Liver (tissue), 9 donors: ENCODE results near the gene AGPAT2. TPM values are rescaled to one million over a fixed set of nuclear protein-coding genes. Genes with fewer than 3 reads are reported as not detected.
A peak's percentile ranks its signal among the peaks of the same experiment; 100 is the strongest.

Source experiments
- DNase-seq: peaks from one replicate; pipeline ENCODE4 v3.0.0-alpha.2; 2017; ENCODE audit warnings: low spot score
- H3K27ac ChIP-seq, 2 donors: one replicate each; pipeline ENCODE4 v1.7.0; 2013; ENCODE audit warnings: inconsistent platforms in 2 of 2, low read length in 2 of 2, control low read depth in 1 of 2, low read depth in 1 of 2, mild to moderate bottlenecking in 1 of 2
- H3K27me3 ChIP-seq, 4 donors: one replicate each; pipeline versions ENCODE4 v1.6.1 to v1.7.0; 2013; ENCODE audit warnings: low read length in 3 of 4, inconsistent platforms in 1 of 4, mild to moderate bottlenecking in 1 of 4, moderate library complexity in 1 of 4; ENCODE audit not compliant: control insufficient read depth in 4 of 4, insufficient read depth in 4 of 4
- H3K36me3 ChIP-seq, 4 donors: one replicate each; pipeline versions ENCODE4 v1.6.1 to v1.7.0; 2013; ENCODE audit warnings: low read length in 3 of 4, mild to moderate bottlenecking in 3 of 4, low read depth in 1 of 4, moderate library complexity in 1 of 4; ENCODE audit not compliant: control insufficient read depth in 4 of 4, insufficient read depth in 3 of 4
- H3K4me1 ChIP-seq, 4 donors: one replicate each; pipeline versions ENCODE4 v1.6.1 to v1.7.0; 2013; ENCODE audit warnings: low read length in 3 of 4, mild to moderate bottlenecking in 3 of 4, moderate library complexity in 1 of 4; ENCODE audit not compliant: control insufficient read depth in 4 of 4, insufficient read depth in 4 of 4
- H3K4me3 ChIP-seq, 3 donors: one replicate each; pipeline versions ENCODE4 v1.6.1 to v1.7.0; 2013; ENCODE audit warnings: low read length in 3 of 3, control low read depth in 1 of 3, low read depth in 1 of 3, mild to moderate bottlenecking in 1 of 3
- H3K9ac ChIP-seq, 2 donors: one replicate each; pipeline ENCODE4 v1.7.0; 2013; ENCODE audit warnings: low read length in 2 of 2, mild to moderate bottlenecking in 2 of 2, moderate library complexity in 2 of 2, control low read depth in 1 of 2, low read depth in 1 of 2
- H3K9me3 ChIP-seq, 4 donors: one replicate each; pipeline versions ENCODE4 v1.6.1 to v1.7.0; 2013; ENCODE audit warnings: low read length in 3 of 4; ENCODE audit not compliant: control insufficient read depth in 4 of 4
- EGR1 ChIP-seq, 2 donors: IDR thresholded peaks; 2 replicates each; pipeline ENCODE4 v1.6.1; 2016 to 2018; ENCODE audit warnings: antibody characterized with exemption in 2 of 2, low read depth in 2 of 2
- FOXA1 ChIP-seq: IDR thresholded peaks from 2 replicates; pipeline ENCODE4 v1.6.1; 2016; ENCODE audit warnings: antibody characterized with exemption
- FOXA2 ChIP-seq: IDR thresholded peaks from 2 replicates; pipeline ENCODE4 v1.6.1; 2016; ENCODE audit warnings: antibody characterized with exemption
- HNF4A ChIP-seq, 2 donors: conservative IDR thresholded peaks; 2 replicates each; pipeline ENCODE4 v1.6.1; 2016; ENCODE audit warnings: antibody characterized with exemption in 2 of 2, mild to moderate bottlenecking in 2 of 2
- HNF4G ChIP-seq: IDR thresholded peaks from 2 replicates; pipeline ENCODE4 v1.6.1; 2016; ENCODE audit warnings: antibody characterized with exemption
- JUND ChIP-seq, 2 donors: IDR thresholded peaks; 2 replicates each; pipeline ENCODE4 v1.6.1; 2016; ENCODE audit warnings: antibody characterized with exemption in 2 of 2
- NR2F2 ChIP-seq: IDR thresholded peaks from 2 replicates; pipeline ENCODE4 v1.6.1; 2016; ENCODE audit warnings: antibody characterized with exemption
- RAD21 ChIP-seq, 2 donors: IDR thresholded peaks; 2 replicates each; pipeline ENCODE4 v1.6.1; 2016; ENCODE audit warnings: antibody characterized with exemption in 2 of 2, mild to moderate bottlenecking in 2 of 2
- RXRA ChIP-seq, 2 donors: IDR thresholded peaks; 2 replicates each; pipeline ENCODE4 v1.6.1; 2017 to 2018; ENCODE audit warnings: antibody characterized with exemption in 2 of 2, mild to moderate bottlenecking in 1 of 2
- SP1 ChIP-seq: IDR thresholded peaks from 2 replicates; pipeline ENCODE4 v1.6.1; 2018; ENCODE audit warnings: antibody characterized with exemption, mild to moderate bottlenecking
- TAF1 ChIP-seq: conservative IDR thresholded peaks from 2 replicates; pipeline ENCODE4 v1.6.1; 2016; ENCODE audit warnings: antibody characterized with exemption, mild to moderate bottlenecking
- YY1 ChIP-seq: IDR thresholded peaks from 2 replicates; pipeline ENCODE4 v1.6.1; 2016; ENCODE audit warnings: antibody characterized with exemption, mild to moderate bottlenecking
- WGBS: extraction: QIAGEN DNeasy Blood & Tissue Kit; methylation state at CpG from one replicate; pipeline ENCODE4 v1.1.7; 2013; 5-methylcytosine and 5-hydroxymethylcytosine counted together
- polyA plus RNA-seq, 2 donors: library from polyadenylated mRNA; stranded (reverse) in 1 of 2; unstranded in 1 of 2; fragments of 200-250 nt in 1 of 2; fragments of >200 nt in 1 of 2; fragmentation: Nextera tagmentation in 1 of 2; extraction: Ambion mirVana in 1 of 2; gene quantifications; one replicate each; pipeline versions ENCODE4 v1.2.1 to v1.2.3, GENCODE V29; 2013 to 2015
- total RNA-seq, 2 donors: library from RNA; depleted of rRNA; stranded (reverse); fragments of >200 nt; gene quantifications; one replicate each; pipeline ENCODE4 v1.2.3, GENCODE V29; 2014
- TF ChIP-seq, protein P1 (sequence below): IDR thresholded peaks from 2 replicates; pipeline ENCODE4 v1.6.1; 2016; ENCODE audit warnings: antibody characterized with exemption, mild to moderate bottlenecking
- TF ChIP-seq, protein P2 (sequence below): IDR thresholded peaks from 2 replicates; pipeline ENCODE4 v1.6.1; 2016; ENCODE audit warnings: antibody characterized with exemption
- TF ChIP-seq, protein P3 (sequence below): fragments of 150-350 bp; IDR thresholded peaks from 2 replicates; pipeline ENCODE4 v1.5.1; 2017; ENCODE audit warnings: improper control_type of control experiment, low read depth, low read length; ENCODE audit not compliant: missing input control
- TF ChIP-seq, protein P4 (sequence below): IDR thresholded peaks from 2 replicates; pipeline ENCODE4 v1.6.1; 2016; ENCODE audit warnings: antibody characterized with exemption
- donor health status: healthy.
- donor health status: healthy.
- donor health status: healthy.
- donor health status: healthy.
- donor health status: healthy.

Gene AGPAT2
- total and polyA plus RNA-seq, 4 donors, result 75.1 to 222 (median 212) TPM

GRCh38 chr9:136624184-136624951 lies 62.9 kb downstream of the AGPAT2 start:
- Histone ChIP-seq H3K9me3 (no peaks in the 10 kb centered on the region), H3K4me1 (peaks cover 42 to 66% (median 52%) of the 10 kb centered on the region in 4 donors), H3K27me3 (no peaks in the 10 kb centered on the region), H3K27ac (peak overlapping the region; percentile 81), H3K9ac (no peak overlapping the region), H3K36me3 (no peaks in the 10 kb centered on the region), H3K4me3 (no peak overlapping the region)
- WGBS, result 78% methylated on average over 16 of the region's 16 CpGs
- DNase-seq, result no peak
- TF ChIP-seq FOXA1, result no peak
- TF ChIP-seq RAD21 (IDR thresholded peaks at IDR 0.05), result no peak
- TF ChIP-seq HNF4A (conservative IDR thresholded peaks at IDR 0.05), result no peak
- no peak for TF ChIP-seq JUND (IDR thresholded peaks at IDR 0.05)
- TF ChIP-seq EGR1 (IDR thresholded peaks at IDR 0.05; ENCODE audit: low read depth in 2 of 2), result no peak
- TF ChIP-seq, protein P1, sequence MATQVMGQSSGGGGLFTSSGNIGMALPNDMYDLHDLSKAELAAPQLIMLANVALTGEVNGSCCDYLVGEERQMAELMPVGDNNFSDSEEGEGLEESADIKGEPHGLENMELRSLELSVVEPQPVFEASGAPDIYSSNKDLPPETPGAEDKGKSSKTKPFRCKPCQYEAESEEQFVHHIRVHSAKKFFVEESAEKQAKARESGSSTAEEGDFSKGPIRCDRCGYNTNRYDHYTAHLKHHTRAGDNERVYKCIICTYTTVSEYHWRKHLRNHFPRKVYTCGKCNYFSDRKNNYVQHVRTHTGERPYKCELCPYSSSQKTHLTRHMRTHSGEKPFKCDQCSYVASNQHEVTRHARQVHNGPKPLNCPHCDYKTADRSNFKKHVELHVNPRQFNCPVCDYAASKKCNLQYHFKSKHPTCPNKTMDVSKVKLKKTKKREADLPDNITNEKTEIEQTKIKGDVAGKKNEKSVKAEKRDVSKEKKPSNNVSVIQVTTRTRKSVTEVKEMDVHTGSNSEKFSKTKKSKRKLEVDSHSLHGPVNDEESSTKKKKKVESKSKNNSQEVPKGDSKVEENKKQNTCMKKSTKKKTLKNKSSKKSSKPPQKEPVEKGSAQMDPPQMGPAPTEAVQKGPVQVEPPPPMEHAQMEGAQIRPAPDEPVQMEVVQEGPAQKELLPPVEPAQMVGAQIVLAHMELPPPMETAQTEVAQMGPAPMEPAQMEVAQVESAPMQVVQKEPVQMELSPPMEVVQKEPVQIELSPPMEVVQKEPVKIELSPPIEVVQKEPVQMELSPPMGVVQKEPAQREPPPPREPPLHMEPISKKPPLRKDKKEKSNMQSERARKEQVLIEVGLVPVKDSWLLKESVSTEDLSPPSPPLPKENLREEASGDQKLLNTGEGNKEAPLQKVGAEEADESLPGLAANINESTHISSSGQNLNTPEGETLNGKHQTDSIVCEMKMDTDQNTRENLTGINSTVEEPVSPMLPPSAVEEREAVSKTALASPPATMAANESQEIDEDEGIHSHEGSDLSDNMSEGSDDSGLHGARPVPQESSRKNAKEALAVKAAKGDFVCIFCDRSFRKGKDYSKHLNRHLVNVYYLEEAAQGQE, result no peak
- TF ChIP-seq SP1, result no peak
- no peak for TF ChIP-seq TAF1
- TF ChIP-seq, protein P2, sequence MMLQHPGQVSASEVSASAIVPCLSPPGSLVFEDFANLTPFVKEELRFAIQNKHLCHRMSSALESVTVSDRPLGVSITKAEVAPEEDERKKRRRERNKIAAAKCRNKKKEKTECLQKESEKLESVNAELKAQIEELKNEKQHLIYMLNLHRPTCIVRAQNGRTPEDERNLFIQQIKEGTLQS, result no peak
- TF ChIP-seq, protein P3, sequence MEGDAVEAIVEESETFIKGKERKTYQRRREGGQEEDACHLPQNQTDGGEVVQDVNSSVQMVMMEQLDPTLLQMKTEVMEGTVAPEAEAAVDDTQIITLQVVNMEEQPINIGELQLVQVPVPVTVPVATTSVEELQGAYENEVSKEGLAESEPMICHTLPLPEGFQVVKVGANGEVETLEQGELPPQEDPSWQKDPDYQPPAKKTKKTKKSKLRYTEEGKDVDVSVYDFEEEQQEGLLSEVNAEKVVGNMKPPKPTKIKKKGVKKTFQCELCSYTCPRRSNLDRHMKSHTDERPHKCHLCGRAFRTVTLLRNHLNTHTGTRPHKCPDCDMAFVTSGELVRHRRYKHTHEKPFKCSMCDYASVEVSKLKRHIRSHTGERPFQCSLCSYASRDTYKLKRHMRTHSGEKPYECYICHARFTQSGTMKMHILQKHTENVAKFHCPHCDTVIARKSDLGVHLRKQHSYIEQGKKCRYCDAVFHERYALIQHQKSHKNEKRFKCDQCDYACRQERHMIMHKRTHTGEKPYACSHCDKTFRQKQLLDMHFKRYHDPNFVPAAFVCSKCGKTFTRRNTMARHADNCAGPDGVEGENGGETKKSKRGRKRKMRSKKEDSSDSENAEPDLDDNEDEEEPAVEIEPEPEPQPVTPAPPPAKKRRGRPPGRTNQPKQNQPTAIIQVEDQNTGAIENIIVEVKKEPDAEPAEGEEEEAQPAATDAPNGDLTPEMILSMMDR, result no peak

DNA sequence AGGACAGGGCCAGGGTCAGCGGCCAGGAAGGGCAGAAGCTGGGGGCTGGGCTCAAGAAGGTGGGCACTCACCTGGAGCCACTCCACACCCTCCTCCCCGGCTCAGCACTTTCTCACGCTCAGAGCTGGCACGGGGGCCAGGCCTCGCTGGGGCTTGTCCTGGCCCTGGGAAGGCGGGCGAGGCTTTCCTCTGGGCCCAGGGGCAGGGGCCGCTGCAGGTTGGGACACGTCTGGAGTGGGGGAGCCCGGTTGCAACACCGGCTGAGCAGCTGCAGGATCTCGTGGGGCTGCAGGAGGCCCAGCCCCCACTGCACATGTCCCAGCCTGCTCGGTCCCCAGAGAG lies 63.4 kb downstream of the AGPAT2 start:
- TF ChIP-seq FOXA1 (no peak), TAF1 (no peak), FOXA2 (no peak), SP1 (no peak), YY1 (no peak), NR2F2 (no peak), RAD21 (IDR thresholded peaks at IDR 0.05) (no peak), RXRA (IDR thresholded peaks at IDR 0.05) (no peak), HNF4G (no peak)
- TF ChIP-seq, protein P3, result no peak
- TF ChIP-seq, protein P2, result no peak
- TF ChIP-seq, protein P4, sequence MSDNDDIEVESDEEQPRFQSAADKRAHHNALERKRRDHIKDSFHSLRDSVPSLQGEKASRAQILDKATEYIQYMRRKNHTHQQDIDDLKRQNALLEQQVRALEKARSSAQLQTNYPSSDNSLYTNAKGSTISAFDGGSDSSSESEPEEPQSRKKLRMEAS, result no peak
- H3K27me3 ChIP-seq, result no peaks in the 10 kb centered on the region
- 50% methylated on average over 13 of the region's 13 CpGs for WGBS
- no peak overlapping the region for H3K9ac ChIP-seq
- no peaks in the 10 kb centered on the region for H3K36me3 ChIP-seq
- H3K27ac ChIP-seq, result no peak overlapping the region
- H3K4me1 ChIP-seq, result peaks cover 47 to 68% (median 57%) of the 10 kb centered on the region in 4 donors
- DNase-seq, result no peak
- no peaks in the 10 kb centered on the region for H3K9me3 ChIP-seq
- H3K4me3 ChIP-seq, result no peak overlapping the region
